SU-DHL-6 (cell line): ENCODE measurements around the gene SENP3.

Source experiments
- H2AFZ ChIP-seq: fragments of 200-600 bp; sonication (generic); 2 replicates; pipeline ENCODE4 v1.6.1; 2014; ENCODE audit warnings: low read depth, mild to moderate bottlenecking, moderate library complexity, mixed read lengths, antibody characterized with exemption, low read length; ENCODE audit not compliant: severe bottlenecking
- H3F3A ChIP-seq: fragments of 200-600 bp; shearing (Covaris generic); 2 replicates; pipeline ENCODE4 v1.6.0; 2016; ENCODE audit warnings: antibody characterized with exemption, mild to moderate bottlenecking; ENCODE audit not compliant: insufficient read depth
- H3K27ac ChIP-seq: fragments of 200-600 bp; sonication (generic); 2 replicates; pipeline ENCODE4 v1.5.1; 2016; ENCODE audit warnings: low read depth, mild to moderate bottlenecking, low read length, moderate library complexity, mixed read lengths
- H3K27me3 ChIP-seq: fragments of 200-600 bp; sonication (generic), shearing (Covaris generic); 2 replicates; pipeline ENCODE4 v1.6.0; 2014; ENCODE audit warnings: mild to moderate bottlenecking, low read length
- H3K36me3 ChIP-seq: fragments of 200-600 bp; sonication (generic); 2 replicates; pipeline ENCODE4 v1.6.1; 2014; ENCODE audit warnings: mild to moderate bottlenecking, low read length, mixed read lengths
- H3K4me2 ChIP-seq: fragments of 300-600, 200-600 bp; shearing (Covaris generic), sonication (generic); 2 replicates; pipeline ENCODE4 v1.6.0; 2014; ENCODE audit warnings: low read length, low read depth, mild to moderate bottlenecking; ENCODE audit not compliant: poor library complexity, severe bottlenecking
- H3K4me3 ChIP-seq: fragments of 200-600 bp; sonication (generic); 2 replicates; pipeline ENCODE4 v1.5.1; 2014; ENCODE audit warnings: antibody characterized with exemption, low read length, mild to moderate bottlenecking, mixed read lengths; ENCODE audit not compliant: insufficient read depth, poor library complexity, severe bottlenecking
- H3K79me2 ChIP-seq: fragments of 200-600 bp; sonication (generic); 2 replicates; pipeline ENCODE4 v1.6.1; 2014; ENCODE audit warnings: mild to moderate bottlenecking, low read length, moderate library complexity; ENCODE audit not compliant: insufficient read depth
- H3K9ac ChIP-seq: fragments of 200-600 bp; sonication (generic); 2 replicates; pipeline ENCODE4 v1.7.0; 2014; ENCODE audit warnings: mild to moderate bottlenecking, low read length
- H3K9me2 ChIP-seq: fragments of 200-600 bp; sonication (generic); replicated peaks from 2 replicates; pipeline ENCODE4 v1.6.1; 2014; ENCODE audit warnings: low read length; ENCODE audit not compliant: insufficient read depth
- H3K9me3 ChIP-seq: fragments of 200-600 bp; sonication (generic); 2 replicates; pipeline ENCODE4 v1.6.1; 2014; ENCODE audit warnings: low read length, mixed read lengths; ENCODE audit not compliant: insufficient read depth
- H4K20me1 ChIP-seq: fragments of 200-600 bp; sonication (generic); 2 replicates; pipeline ENCODE4 v1.6.1; 2014; ENCODE audit warnings: low read depth, mild to moderate bottlenecking, antibody characterized with exemption, low read length, moderate library complexity, mixed read lengths
- EZH2phosphoT487 ChIP-seq: fragments of 200-600 bp; sonication (generic), shearing (Covaris generic); conservative IDR thresholded peaks from 2 replicates; pipeline ENCODE4 v1.6.1; 2018; ENCODE audit warnings: mild to moderate bottlenecking, antibody characterized with exemption, low read length, moderate library complexity, mixed read lengths
- TF ChIP-seq, protein P1 (sequence below): fragments of 200-600 bp; sonication (generic); IDR thresholded peaks from one replicate; pipeline ENCODE4 v1.5.1; 2017; ENCODE audit warnings: antibody characterized with exemption, mild to moderate bottlenecking, low read length, moderate library complexity; ENCODE audit not compliant: insufficient read depth, poor library complexity, severe bottlenecking

Gene SENP3

GRCh38 chr17:7551396-7551795, 10.3 kb upstream of the SENP3 start:
- Histone ChIP-seq H3K4me3 (no peak overlapping the region), H2AFZ (no peak overlapping the region), H3K27ac (no peak overlapping the region), H4K20me1 (no peaks in the 10 kb centered on the region), H3K27me3 (no peaks in the 10 kb centered on the region), H3K9me3 (no peaks in the 10 kb centered on the region), H3K9ac (no peak overlapping the region), H3K4me2 (no peak overlapping the region), H3K36me3 (no peaks in the 10 kb centered on the region), H3K79me2 (no peaks in the 10 kb centered on the region), H3F3A (no peaks in the 10 kb centered on the region), H3K9me2 (no peaks in the 10 kb centered on the region)
- TF ChIP-seq EZH2phosphoT487 = no peak
- TF ChIP-seq, protein P1, sequence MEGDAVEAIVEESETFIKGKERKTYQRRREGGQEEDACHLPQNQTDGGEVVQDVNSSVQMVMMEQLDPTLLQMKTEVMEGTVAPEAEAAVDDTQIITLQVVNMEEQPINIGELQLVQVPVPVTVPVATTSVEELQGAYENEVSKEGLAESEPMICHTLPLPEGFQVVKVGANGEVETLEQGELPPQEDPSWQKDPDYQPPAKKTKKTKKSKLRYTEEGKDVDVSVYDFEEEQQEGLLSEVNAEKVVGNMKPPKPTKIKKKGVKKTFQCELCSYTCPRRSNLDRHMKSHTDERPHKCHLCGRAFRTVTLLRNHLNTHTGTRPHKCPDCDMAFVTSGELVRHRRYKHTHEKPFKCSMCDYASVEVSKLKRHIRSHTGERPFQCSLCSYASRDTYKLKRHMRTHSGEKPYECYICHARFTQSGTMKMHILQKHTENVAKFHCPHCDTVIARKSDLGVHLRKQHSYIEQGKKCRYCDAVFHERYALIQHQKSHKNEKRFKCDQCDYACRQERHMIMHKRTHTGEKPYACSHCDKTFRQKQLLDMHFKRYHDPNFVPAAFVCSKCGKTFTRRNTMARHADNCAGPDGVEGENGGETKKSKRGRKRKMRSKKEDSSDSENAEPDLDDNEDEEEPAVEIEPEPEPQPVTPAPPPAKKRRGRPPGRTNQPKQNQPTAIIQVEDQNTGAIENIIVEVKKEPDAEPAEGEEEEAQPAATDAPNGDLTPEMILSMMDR = no peak

DNA sequence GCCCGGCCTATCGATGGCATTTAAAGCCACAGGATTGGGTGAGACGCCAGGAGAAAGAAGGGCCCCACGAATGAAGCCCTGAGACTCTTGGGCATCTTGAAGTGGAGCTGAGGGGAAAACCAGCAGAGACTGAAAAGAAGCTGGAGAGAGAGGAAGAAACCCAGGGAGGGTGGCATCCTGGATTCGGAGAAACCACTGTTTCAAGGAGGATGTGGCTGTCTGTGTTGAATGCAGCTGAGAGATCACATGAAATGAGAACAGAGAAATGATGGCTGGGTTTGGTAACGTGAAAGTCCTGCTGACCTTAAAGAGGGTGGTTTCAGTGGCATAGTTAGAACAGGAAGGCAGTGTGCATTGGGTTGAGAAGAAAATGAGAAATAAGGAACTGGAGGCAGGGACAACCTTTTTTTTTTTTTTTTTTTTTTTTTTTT, 9.1 kb upstream of the SENP3 start:
- H3K4me2 ChIP-seq = no peak overlapping the region
- H3K36me3 ChIP-seq = no peaks in the 10 kb centered on the region
- H3K9me3 ChIP-seq = no peaks in the 10 kb centered on the region
- no peaks in the 10 kb centered on the region for H4K20me1 ChIP-seq
- no peak overlapping the region for H3K27ac ChIP-seq
- H3K9ac ChIP-seq = no peak overlapping the region
- no peak for TF ChIP-seq EZH2phosphoT487
- TF ChIP-seq, protein P1 = no peak
- no peak overlapping the region for H3K4me3 ChIP-seq
- H3F3A ChIP-seq = no peaks in the 10 kb centered on the region
- H2AFZ ChIP-seq = no peak overlapping the region
- no peaks in the 10 kb centered on the region for H3K27me3 ChIP-seq
- no peaks in the 10 kb centered on the region for H3K79me2 ChIP-seq
- H3K9me2 ChIP-seq = no peaks in the 10 kb centered on the region

- Histone ChIP-seq H4K20me1 (no peaks in the 10 kb centered on the region), H3K27me3 (no peaks in the 10 kb centered on the region), H3K36me3 (no peaks in the 10 kb centered on the region), H3K4me3 (no peak overlapping the region), H3K9me3 (no peaks in the 10 kb centered on the region), H3K9ac (no peak overlapping the region), H3K4me2 (no peak overlapping the region), H3K9me2 (no peaks in the 10 kb centered on the region), H3K27ac (no peak overlapping the region), H3F3A (no peaks in the 10 kb centered on the region), H2AFZ (no peak overlapping the region), H3K79me2 (no peaks in the 10 kb centered on the region)
- TF ChIP-seq EZH2phosphoT487 = no peak
- TF ChIP-seq, protein P1 = no peak
Observed at GRCh38 chr17:7553356-7553755, 8.4 kb upstream of the SENP3 start.
